Hepatocyte (in vitro differentiated cells): ENCODE results near the gene CPSF4. TPM values are rescaled to one million over a fixed set of nuclear protein-coding genes. Genes with fewer than 3 reads are reported as not detected.

Source experiments
- DNase-seq: peaks from one replicate; pipeline ENCODE4 v3.0.0-alpha.2; 2016; ENCODE audit warnings: low spot score
- H2AFZ ChIP-seq: fragments of 200-600 bp; sonication (generic); 2 replicates; pipeline ENCODE4 v1.6.0; 2016; ENCODE audit warnings: antibody characterized with exemption, mild to moderate bottlenecking
- H3K27ac ChIP-seq: fragments of 200-600 bp; sonication (generic); 2 replicates; pipeline ENCODE4 v1.5.1; 2016; ENCODE audit warnings: mild to moderate bottlenecking
- H3K27me3 ChIP-seq: fragments of 200-600 bp; sonication (generic); 2 replicates; pipeline ENCODE4 v1.6.1; 2016
- H3K36me3 ChIP-seq: fragments of 200-600 bp; sonication (generic); replicated peaks from 2 replicates; pipeline ENCODE4 v1.5.1; 2016; ENCODE audit warnings: low read depth; ENCODE audit not compliant: insufficient read depth
- H3K4me1 ChIP-seq: fragments of 200-600 bp; sonication (generic); 2 replicates; pipeline ENCODE4 v1.5.1; 2016; ENCODE audit warnings: mild to moderate bottlenecking, moderate library complexity; ENCODE audit not compliant: insufficient read depth
- H3K4me2 ChIP-seq: fragments of 200-600 bp; sonication (generic); 2 replicates; pipeline ENCODE4 v1.6.0; 2016
- H3K4me3 ChIP-seq: fragments of 200-600 bp; sonication (generic); 2 replicates; pipeline ENCODE4 v1.5.1; 2016; ENCODE audit warnings: mild to moderate bottlenecking
- H3K79me2 ChIP-seq: fragments of 200-600 bp; sonication (generic); 2 replicates; pipeline ENCODE4 v1.6.0; 2017; ENCODE audit warnings: mild to moderate bottlenecking
- H3K9me2 ChIP-seq: fragments of 200-600 bp; sonication (generic); replicated peaks from 2 replicates; pipeline ENCODE4 v1.6.0; 2017; ENCODE audit warnings: mild to moderate bottlenecking; ENCODE audit not compliant: insufficient read depth
- H3K9me3 ChIP-seq: fragments of 200-600 bp; sonication (generic); 2 replicates; pipeline ENCODE4 v1.5.1; 2016; ENCODE audit warnings: low read depth, mild to moderate bottlenecking
- H4K20me1 ChIP-seq: fragments of 200-600 bp; sonication (generic); 2 replicates; pipeline ENCODE4 v1.6.0; 2016; ENCODE audit warnings: mild to moderate bottlenecking; ENCODE audit not compliant: insufficient read depth, poor library complexity, severe bottlenecking
- EZH2 ChIP-seq: fragments of 200-600 bp; sonication (generic); IDR thresholded peaks from 2 replicates; pipeline ENCODE4 v1.6.1; 2016; ENCODE audit warnings: antibody characterized with exemption, mild to moderate bottlenecking, borderline replicate concordance
- EZH2phosphoT487 ChIP-seq: fragments of 200-600 bp; sonication (generic); IDR thresholded peaks from one replicate; pipeline ENCODE4 v1.6.1; 2018; ENCODE audit warnings: antibody characterized with exemption, mild to moderate bottlenecking, low read depth, moderate library complexity; ENCODE audit not compliant: unreplicated experiment, severe bottlenecking
- WGBS: methylation state at CpG from one replicate; pipeline ENCODE4 v1.1.6; 2016; ENCODE audit warnings: low lambda C conversion rate; ENCODE audit errors: missing lambda C conversion rate; 5-methylcytosine and 5-hydroxymethylcytosine counted together
- polyA plus RNA-seq: library from polyadenylated mRNA; unstranded; fragments of >200 nt; fragmentation: Nextera tagmentation; extraction: Ambion mirVana; gene quantifications from 2 replicates; pipeline ENCODE4 v1.2.1, GENCODE V29; 2016
- total RNA-seq: library from RNA; depleted of rRNA; stranded (reverse); fragments of >200 nt; gene quantifications from 2 replicates; pipeline ENCODE4 v1.2.3, GENCODE V29; 2014
- TF ChIP-seq, protein P1 (sequence below): fragments of 200-600 bp; sonication (generic); IDR thresholded peaks from 2 replicates; pipeline ENCODE4 v1.5.1; 2016; ENCODE audit warnings: antibody characterized with exemption, mild to moderate bottlenecking; ENCODE audit not compliant: poor library complexity

The CPSF4 gene
- total and polyA plus RNA-seq, 2 experiments from 2014 or later, result 35.1 to 37.6 TPM

DNA sequence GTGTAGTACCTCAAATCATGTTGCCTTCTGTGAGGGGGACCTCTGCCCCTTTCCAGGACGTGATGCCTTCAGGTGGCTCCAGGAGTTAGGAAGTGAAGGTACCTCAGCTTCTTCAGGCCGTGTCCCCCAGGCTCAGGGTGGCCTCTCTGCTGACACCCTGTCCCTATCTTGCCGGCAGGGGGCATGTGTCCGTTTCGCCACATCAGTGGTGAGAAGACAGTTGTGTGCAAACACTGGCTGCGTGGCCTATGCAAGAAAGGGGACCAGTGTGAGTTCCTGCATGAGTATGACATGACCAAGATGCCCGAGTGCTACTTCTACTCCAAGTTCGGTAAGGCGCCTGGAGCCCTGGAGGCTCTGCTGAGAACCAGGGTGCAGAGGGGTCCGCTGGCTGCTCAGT is 9.2 kb downstream of the CPSF4 start:
- H3K79me2 ChIP-seq, result peaks cover 11% of the 10 kb centered on the region
- H3K4me3 ChIP-seq, result no peak overlapping the region
- WGBS, result 96% methylated on average over 10 of the region's 10 CpGs
- no peaks in the 10 kb centered on the region for H3K27me3 ChIP-seq
- no peak for TF ChIP-seq EZH2
- TF ChIP-seq, protein P1, sequence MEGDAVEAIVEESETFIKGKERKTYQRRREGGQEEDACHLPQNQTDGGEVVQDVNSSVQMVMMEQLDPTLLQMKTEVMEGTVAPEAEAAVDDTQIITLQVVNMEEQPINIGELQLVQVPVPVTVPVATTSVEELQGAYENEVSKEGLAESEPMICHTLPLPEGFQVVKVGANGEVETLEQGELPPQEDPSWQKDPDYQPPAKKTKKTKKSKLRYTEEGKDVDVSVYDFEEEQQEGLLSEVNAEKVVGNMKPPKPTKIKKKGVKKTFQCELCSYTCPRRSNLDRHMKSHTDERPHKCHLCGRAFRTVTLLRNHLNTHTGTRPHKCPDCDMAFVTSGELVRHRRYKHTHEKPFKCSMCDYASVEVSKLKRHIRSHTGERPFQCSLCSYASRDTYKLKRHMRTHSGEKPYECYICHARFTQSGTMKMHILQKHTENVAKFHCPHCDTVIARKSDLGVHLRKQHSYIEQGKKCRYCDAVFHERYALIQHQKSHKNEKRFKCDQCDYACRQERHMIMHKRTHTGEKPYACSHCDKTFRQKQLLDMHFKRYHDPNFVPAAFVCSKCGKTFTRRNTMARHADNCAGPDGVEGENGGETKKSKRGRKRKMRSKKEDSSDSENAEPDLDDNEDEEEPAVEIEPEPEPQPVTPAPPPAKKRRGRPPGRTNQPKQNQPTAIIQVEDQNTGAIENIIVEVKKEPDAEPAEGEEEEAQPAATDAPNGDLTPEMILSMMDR, result peak; percentile 3
- H2AFZ ChIP-seq, result no peak overlapping the region
- DNase-seq, result no peak
- no peak overlapping the region for H3K4me2 ChIP-seq
- H3K9me3 ChIP-seq, result no peaks in the 10 kb centered on the region
- no peaks in the 10 kb centered on the region for H3K36me3 ChIP-seq
- no peaks in the 10 kb centered on the region for H4K20me1 ChIP-seq
- no peak overlapping the region for H3K27ac ChIP-seq
- H3K9me2 ChIP-seq, result no peaks in the 10 kb centered on the region
- H3K4me1 ChIP-seq, result no peaks in the 10 kb centered on the region

DNA sequence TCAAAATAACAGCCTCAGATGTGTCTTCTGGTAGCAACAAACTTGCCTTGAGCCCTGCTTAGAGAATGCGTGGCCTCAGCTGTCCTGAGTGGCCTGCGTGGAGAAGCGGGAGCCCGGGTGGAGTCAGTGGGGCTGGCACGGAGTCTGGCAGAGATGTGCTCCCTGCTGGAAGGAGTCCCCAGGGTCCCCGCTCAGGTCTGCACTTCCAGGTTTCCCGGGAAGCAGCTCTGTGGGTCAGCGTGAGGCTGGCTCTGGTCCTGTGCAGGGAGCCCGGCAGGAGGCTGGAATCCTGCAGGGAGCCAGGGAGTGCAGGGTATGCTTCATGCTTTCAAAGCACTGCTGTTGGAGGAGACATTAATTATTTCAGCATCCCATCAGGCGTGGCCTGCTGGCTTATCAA is 10.1 kb downstream of the CPSF4 start:
- Histone ChIP-seq H3K9me3 (no peaks in the 10 kb centered on the region), H3K36me3 (no peaks in the 10 kb centered on the region), H3K27me3 (no peaks in the 10 kb centered on the region), H3K4me2 (no peak overlapping the region), H3K79me2 (peaks cover 10% of the 10 kb centered on the region), H3K9me2 (no peaks in the 10 kb centered on the region), H3K27ac (no peak overlapping the region), H3K4me3 (no peak overlapping the region), H3K4me1 (no peaks in the 10 kb centered on the region), H4K20me1 (no peaks in the 10 kb centered on the region), H2AFZ (no peak overlapping the region)
- TF ChIP-seq EZH2 (no peak), EZH2phosphoT487 (no peak)
- TF ChIP-seq, protein P1, result no peak
- 97% methylated on average over 10 of the region's 10 CpGs for WGBS
- DNase-seq, result no peak

DNA sequence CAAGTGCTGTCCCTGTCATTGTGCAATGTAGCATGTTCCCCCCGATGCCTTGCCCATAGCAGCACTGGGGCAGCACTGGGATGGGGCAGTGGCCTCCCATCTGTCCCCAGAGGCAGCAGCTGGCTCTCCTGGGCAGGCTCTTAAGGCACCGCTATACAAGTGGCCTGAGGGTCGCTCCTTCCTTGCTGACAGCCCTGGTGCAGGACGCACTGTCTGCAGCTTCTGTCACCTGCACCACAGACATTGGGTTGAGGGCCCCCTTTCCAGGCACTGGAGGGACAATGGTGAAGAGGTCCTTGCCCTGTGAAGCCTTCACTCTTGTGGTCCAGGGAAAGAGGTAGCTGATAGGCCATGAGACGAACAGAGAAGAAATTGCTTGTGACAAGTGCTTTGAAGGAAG is 10.6 kb downstream of the CPSF4 start:
- no peak overlapping the region for H2AFZ ChIP-seq
- no peaks in the 10 kb centered on the region for H3K9me2 ChIP-seq
- H3K4me2 ChIP-seq, result no peak overlapping the region
- H3K9me3 ChIP-seq, result no peaks in the 10 kb centered on the region
- H4K20me1 ChIP-seq, result no peaks in the 10 kb centered on the region
- WGBS, result 95% methylated on average over 5 of the region's 5 CpGs
- H3K27me3 ChIP-seq, result no peaks in the 10 kb centered on the region
- H3K27ac ChIP-seq, result no peak overlapping the region
- no peak for TF ChIP-seq EZH2phosphoT487
- peaks cover 9% of the 10 kb centered on the region for H3K79me2 ChIP-seq
- H3K4me1 ChIP-seq, result no peaks in the 10 kb centered on the region
- DNase-seq, result no peak
- no peaks in the 10 kb centered on the region for H3K36me3 ChIP-seq
- no peak overlapping the region for H3K4me3 ChIP-seq

DNA sequence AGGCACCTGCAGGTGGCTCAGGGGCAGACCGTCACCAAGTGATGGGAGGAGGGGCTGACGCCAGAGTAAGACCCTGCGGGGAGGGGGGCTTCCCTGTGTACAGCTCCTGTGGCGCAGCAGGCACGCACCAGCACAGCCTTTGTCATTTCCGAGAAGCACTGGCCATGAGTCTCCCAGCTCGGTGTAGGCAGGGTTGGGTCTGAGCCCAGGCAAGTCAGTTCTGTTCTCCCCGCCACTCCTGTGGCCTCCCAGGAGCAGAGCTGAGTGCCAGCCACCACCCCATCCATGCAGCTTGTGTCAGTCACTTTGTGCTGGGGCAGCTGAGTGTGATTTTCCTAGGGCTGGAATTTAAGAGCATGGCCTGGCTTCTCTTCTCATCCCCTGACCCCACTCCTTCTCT is 13.2 kb downstream of the CPSF4 start:
- WGBS, result 89% methylated on average over 8 of the region's 8 CpGs
- peaks cover 6% of the 10 kb centered on the region for H3K79me2 ChIP-seq
- H3K4me3 ChIP-seq, result no peak overlapping the region
- DNase-seq, result no peak
- no peak overlapping the region for H3K4me2 ChIP-seq
- TF ChIP-seq EZH2, result no peak
- TF ChIP-seq EZH2phosphoT487, result no peak
- TF ChIP-seq, protein P1, result no peak
- H2AFZ ChIP-seq, result no peak overlapping the region
- no peaks in the 10 kb centered on the region for H3K27me3 ChIP-seq
- H4K20me1 ChIP-seq, result no peaks in the 10 kb centered on the region
- H3K27ac ChIP-seq, result no peak overlapping the region
- H3K36me3 ChIP-seq, result no peaks in the 10 kb centered on the region
- H3K4me1 ChIP-seq, result no peaks in the 10 kb centered on the region
- no peaks in the 10 kb centered on the region for H3K9me2 ChIP-seq
- no peaks in the 10 kb centered on the region for H3K9me3 ChIP-seq
